GM12878 (cell line): ENCODE measurements around the gene PFDN4. TPM values are rescaled to one million over a fixed set of nuclear protein-coding genes. Genes with fewer than 3 reads are reported as not detected.

Experiments
- CBFB ChIP-seq: IDR thresholded peaks from 2 replicates; pipeline ENCODE4 v1.6.1; 2016; ENCODE audit warnings: antibody characterized with exemption, low read depth
- CHD4 ChIP-seq: fragments of 200-600 bp; sonication (generic); IDR thresholded peaks from 2 replicates; pipeline ENCODE4 v1.6.1; 2016; ENCODE audit warnings: mild to moderate bottlenecking
- MYC ChIP-seq: IDR thresholded peaks from 2 replicates; pipeline ENCODE4 v1.6.1; 2011; ENCODE audit warnings: mild to moderate bottlenecking, low read length, moderate library complexity, inconsistent platforms; ENCODE audit not compliant: insufficient read depth, insufficient replicate concordance, insufficient read length, severe bottlenecking
- PRDM15 ChIP-seq: fragments of 450-650 bp; formaldehyde crosslinking; IDR thresholded peaks from 2 replicates; pipeline ENCODE4 v1.4.0; 2020; ENCODE audit warnings: mild to moderate bottlenecking, moderate library complexity
- SMAD5 ChIP-seq: IDR thresholded peaks from 2 replicates; pipeline ENCODE4 v1.6.1; 2016; ENCODE audit warnings: antibody characterized with exemption, low read depth
- STAT3 ChIP-seq: IDR thresholded peaks from 2 replicates; pipeline ENCODE4 v1.6.1; 2011; ENCODE audit warnings: low read depth, low read length, improper control_type of control experiment
- TCF3 ChIP-seq: IDR thresholded peaks from 2 replicates; pipeline ENCODE4 v1.6.1; 2012; ENCODE audit warnings: low read depth, mild to moderate bottlenecking, low read length, borderline replicate concordance; ENCODE audit not compliant: insufficient read depth
- ZNF207 ChIP-seq: fragments of 450-650 bp; IDR thresholded peaks from 2 replicates; pipeline ENCODE4 v1.6.1; 2014; ENCODE audit warnings: antibody characterized with exemption, mild to moderate bottlenecking, borderline replicate concordance
- polyA plus RNA-seq, 11 experiments: library from polyadenylated mRNA; depleted of rRNA in 4 of 11; unstranded in 6 of 11; stranded (reverse) in 5 of 11; fragments of >200 nt; fragmentation: Nextera tagmentation in 4 of 11; fragmentation: Illumina TruSeq in 1 of 11; extraction: Ambion mirVana in 4 of 11; extraction: Trizol in 1 of 11; gene quantifications; 1 replicate in 1 of 11; 2 replicates in 10 of 11; pipeline versions ENCODE4 v1.2.1 to v1.2.3, GENCODE V29; 2011 to 2016; ENCODE audit warnings: inconsistent platforms in 2 of 11, missing spikeins in 2 of 11, low read depth in 1 of 11
- total RNA-seq, 4 experiments: library from RNA; depleted of rRNA in 3 of 4; stranded (reverse); fragments of >200 nt in 3 of 4; fragmentation: Illumina TruSeq in 1 of 4; extraction: Trizol in 1 of 4; gene quantifications; 2 replicates each; pipeline versions ENCODE4 v1.2.1 to v1.2.3, GENCODE V29; 2013 to 2021
- TF ChIP-seq, protein P1 (sequence below): IDR thresholded peaks from 2 replicates; pipeline ENCODE4 v1.6.1; 2011; ENCODE audit warnings: borderline replicate concordance, low read depth, mild to moderate bottlenecking, moderate library complexity, low read length; ENCODE audit not compliant: insufficient read depth, poor library complexity, severe bottlenecking

Gene PFDN4
- total and polyA plus RNA-seq, 10 of the 15 experiments (the other 5 are each of a cell fraction or from before 2014, with no cell fraction given): 36.9 to 136 (median 82.8) TPM

DNA sequence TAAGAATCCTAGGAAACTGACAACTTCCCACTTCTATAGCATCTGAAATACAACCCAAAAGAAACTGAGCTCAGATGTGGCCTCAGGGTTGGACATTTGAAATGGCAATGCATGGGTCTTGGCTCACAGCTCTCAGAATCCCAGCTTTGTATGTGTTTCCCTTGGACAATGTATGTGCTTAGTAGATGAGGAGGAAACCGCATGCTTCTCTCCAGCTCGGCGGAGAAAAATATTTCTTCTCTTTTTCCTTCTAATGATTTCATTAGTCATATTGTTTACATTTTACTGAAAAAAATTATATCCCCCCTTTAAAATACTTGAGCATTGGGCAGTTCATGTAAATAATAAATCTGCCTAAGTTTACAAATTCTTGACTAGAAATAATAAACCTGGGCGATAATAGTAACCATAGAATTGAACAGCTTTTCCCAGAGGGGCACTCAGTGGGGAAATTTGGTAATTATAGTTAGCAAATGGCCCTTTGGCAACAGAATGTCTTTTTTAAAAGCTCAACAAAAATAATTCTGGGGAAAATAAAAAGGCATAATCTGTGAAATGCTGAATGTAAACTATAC, 55.3 kb downstream of the PFDN4 start (continued):
- TF ChIP-seq PRDM15 (CRISPR knock-in tag) (no peak), CBFB (no peak), ZNF207 (no peak), STAT3 (no peak), TCF3 (no peak), CHD4 (no peak), MYC (no peak), SMAD5 (no peak)
- TF ChIP-seq, protein P1, sequence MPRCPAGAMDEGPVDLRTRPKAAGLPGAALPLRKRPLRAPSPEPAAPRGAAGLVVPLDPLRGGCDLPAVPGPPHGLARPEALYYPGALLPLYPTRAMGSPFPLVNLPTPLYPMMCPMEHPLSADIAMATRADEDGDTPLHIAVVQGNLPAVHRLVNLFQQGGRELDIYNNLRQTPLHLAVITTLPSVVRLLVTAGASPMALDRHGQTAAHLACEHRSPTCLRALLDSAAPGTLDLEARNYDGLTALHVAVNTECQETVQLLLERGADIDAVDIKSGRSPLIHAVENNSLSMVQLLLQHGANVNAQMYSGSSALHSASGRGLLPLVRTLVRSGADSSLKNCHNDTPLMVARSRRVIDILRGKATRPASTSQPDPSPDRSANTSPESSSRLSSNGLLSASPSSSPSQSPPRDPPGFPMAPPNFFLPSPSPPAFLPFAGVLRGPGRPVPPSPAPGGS: no peak
